Muscle of arm (tissue), 12 donors: Measurements from ENCODE around the gene ZNF408. TPM values are rescaled to one million over a fixed set of nuclear protein-coding genes. Genes with fewer than 3 reads are reported as not detected.

Experiments used
- DNase-seq: peaks from one replicate; pipeline ENCODE4 v3.0.0-alpha.2; 2013
- polyA plus RNA-seq, 12 donors: library from polyadenylated mRNA; unstranded; fragments of 120-200 nt; gene quantifications; one replicate each; pipeline ENCODE4 v1.2.1, GENCODE V29; 2013; ENCODE audit not compliant: insufficient read length in 12 of 12

Gene ZNF408
- polyA plus RNA-seq, 12 donors = 5.1 to 14.1 (median 6.6) TPM; not detected in 1

DNA sequence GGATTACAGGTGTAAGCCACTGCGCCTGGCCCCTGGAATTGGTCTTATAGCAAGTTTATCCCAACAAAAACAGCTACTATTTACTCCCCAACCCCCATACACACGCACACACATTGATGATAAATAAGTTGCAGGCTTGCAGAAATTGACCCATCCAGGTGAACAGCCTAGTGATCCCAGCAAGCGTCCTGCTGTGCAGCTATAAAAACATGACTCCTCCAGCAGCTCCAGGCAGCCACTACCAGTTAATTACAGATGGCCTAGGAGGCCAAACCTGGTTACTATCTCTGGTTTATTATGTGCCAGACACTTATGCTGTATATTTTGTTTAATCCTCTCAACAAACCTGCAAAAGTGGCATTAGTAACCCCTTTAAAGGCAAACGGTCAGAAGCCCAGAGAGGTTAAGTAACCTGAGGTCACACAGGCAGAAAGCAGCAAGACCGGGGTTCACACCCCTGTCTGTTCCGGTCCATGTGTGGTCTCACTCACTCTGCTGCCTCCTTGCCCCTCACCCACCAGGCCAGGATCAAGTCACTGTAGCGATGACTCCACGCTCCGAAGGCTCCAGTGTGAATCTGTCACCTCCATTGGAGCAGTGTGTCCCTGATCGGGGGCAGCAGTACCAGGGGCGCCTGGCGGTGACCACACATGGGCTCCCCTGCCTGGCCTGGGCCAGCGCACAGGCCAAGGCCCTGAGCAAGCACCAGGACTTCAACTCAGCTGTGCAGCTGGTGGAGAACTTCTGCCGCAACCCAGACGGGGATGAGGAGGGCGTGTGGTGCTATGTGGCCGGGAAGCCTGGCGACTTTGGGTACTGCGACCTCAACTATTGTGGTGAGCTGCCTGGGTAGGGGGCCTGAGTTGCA is 24.7 kb downstream of the ZNF408 start:
- DNase-seq = no peak

GRCh38 chr11:46726206-46726862 is 25.5 kb downstream of the ZNF408 start:
- no peak for DNase-seq

- DNase-seq = no peak
Observed at GRCh38 chr11:46727952-46728658, 27.3 kb downstream of the ZNF408 start.

- no peak for DNase-seq
Observed at GRCh38 chr11:46728659-46729040, 27.8 kb downstream of the ZNF408 start.

GRCh38 chr11:46729110-46730027 is 28.5 kb downstream of the ZNF408 start:
- DNase-seq = no peak

GRCh38 chr11:46731545-46731944 is 30.7 kb downstream of the ZNF408 start:
- no peak for DNase-seq

- DNase-seq = no peak
Observed at GRCh38 chr11:46733234-46733633, 32.4 kb downstream of the ZNF408 start.

DNA sequence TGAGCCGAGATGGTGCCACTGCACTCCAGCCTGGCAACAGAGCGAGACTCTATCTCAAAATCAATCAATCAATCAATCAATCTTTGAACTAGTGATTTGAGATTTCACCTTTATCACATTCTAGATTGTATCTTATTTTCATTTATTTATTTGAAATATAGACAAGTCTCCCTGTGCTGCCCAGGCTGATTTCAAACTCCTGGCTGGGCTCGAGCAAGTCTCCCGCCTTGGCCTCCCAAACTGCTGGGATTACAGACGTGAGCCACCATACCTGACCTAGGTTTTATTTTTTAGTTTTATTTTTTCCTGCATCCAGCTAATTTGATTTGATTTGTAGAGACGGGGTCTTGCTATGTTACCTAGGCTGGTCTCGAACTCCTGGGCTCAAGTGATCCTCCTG is 35.3 kb downstream of the ZNF408 start:
- DNase-seq = no peak

DNA sequence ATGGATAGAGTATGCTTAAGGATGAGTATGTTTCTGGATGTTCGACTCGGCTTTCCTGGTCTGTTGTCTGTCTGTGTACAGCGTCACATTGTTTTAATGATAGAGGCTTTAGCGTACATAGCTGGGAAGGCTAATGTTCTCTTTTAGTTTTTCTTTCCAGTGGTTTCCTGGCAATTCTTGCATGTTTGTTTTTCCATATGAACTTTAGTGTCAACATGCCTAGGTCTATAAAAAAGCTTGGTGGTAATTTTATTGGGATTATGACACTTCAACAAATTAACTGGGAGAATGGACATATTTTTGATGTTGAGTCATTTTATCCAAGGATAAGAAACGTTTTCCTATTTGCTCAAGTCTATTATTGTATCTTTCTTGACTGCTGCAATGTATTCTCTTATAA is 35.8 kb downstream of the ZNF408 start:
- no peak for DNase-seq

GRCh38 chr11:46737699-46738098 is 36.9 kb downstream of the ZNF408 start:
- no peak for DNase-seq

DNA sequence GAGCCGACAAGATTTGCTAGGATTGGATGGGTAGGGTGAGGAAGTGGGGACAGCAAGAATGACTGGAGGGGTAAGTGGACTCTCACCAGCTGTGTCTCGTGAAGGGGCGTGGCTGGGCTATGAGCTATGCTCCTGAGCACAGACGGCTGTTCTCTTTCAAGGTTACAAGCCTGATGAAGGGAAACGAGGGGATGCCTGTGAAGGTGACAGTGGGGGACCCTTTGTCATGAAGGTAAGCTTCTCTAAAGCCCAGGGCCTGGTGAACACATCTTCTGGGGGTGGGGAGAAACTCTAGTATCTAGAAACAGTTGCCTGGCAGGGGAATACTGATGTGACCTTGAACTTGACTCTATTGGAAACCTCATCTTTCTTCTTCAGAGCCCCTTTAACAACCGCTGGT is 38.1 kb downstream of the ZNF408 start:
- no peak for DNase-seq

GRCh38 chr11:46741600-46742484 is 41.0 kb downstream of the ZNF408 start:
- DNase-seq = no peak

- no peak for DNase-seq
Observed at GRCh38 chr11:46743043-46743442, 42.2 kb downstream of the ZNF408 start.

DNA sequence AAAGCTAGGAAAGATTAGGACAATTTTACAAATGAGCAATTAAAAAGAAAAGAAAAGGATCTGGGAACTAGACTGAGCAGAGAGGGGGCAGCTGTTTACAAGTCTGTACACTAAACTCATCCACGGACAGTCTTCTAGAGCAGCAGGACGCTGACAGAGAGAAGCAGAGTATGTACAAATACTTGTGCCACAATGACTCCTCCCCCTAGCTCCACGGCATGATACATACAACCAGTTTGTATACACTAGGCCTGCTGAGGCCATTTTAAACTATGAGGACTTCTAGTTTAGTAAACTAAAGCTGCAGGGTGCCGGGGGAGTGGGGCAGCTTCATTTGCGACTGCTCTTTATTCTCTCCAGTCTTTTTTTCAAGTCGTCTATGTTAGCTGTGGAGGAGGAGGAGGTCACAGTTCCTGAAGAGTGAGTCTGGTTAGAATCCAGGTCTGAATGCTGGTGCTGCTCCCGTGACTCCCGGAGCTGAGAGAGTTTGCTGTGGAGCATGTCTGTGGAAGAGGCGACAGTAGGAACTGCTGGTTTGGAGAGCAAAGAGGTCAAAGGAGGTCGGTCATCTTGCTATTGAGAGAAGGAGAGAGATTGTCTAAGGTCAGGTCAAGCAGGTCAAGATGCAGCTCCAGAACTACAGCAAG is 43.0 kb downstream of the ZNF408 start:
- no peak for DNase-seq

GRCh38 chr11:46745328-46745727 is 44.5 kb downstream of the ZNF408 start:
- DNase-seq = no peak

- DNase-seq = no peak
Observed at GRCh38 chr11:46745995-46746394, 45.2 kb downstream of the ZNF408 start.

GRCh38 chr11:46747150-46747549 is 46.3 kb downstream of the ZNF408 start:
- no peak for DNase-seq
